ENCODE results near the gene RPL3.

DNA sequence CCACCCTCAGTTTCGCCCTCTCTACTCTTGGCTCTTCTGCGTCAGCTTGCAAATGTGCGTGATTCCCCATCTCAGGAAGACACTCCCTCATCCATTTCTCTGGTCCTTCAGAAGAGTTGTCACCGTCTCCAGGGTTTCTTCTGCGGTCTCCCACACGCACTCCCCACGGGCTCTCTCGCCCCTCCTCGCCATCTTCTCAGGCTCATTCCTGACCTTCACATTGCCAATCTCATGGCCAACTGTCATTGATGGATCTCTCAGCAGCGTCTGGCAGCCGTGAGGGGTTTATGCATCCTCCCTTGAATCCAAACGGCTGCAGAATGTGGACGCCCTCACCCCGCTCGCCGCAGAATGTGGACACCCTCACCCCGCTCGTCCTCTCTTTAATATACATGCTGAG is 40.8 kb upstream of the RPL3 start:
- no peak for TF ChIP-seq CTCF (IDR thresholded peaks at IDR 0.05; ENCODE audit: low read depth, low read length)
- no peak for TF ChIP-seq POLR2A (IDR thresholded peaks at IDR 0.05; ENCODE audit: extremely low read depth, insufficient read length)
